GM13977 (cell line): ENCODE measurements around the gene DHRSX.

ENCODE experiments used
- DNase-seq: peaks from one replicate; pipeline ENCODE4 v3.0.0; 2012; ENCODE audit warnings: low spot score
- in situ Hi-C: fragments of 300-500 bp; cut with MboI; formaldehyde crosslinking; loops from one replicate; pipeline ENCODE4 v1.12.0; 2022; ENCODE audit warnings: low sequenced_read_pairs, low pct_unique_long_range_greater_than_20kb, mixed read lengths, inconsistent platforms; ENCODE audit not compliant: unreplicated experiment
- TF ChIP-seq, protein P1 (sequence below): IDR thresholded peaks from 2 replicates; pipeline ENCODE4 v1.5.1; 2012; ENCODE audit warnings: mild to moderate bottlenecking, control low read depth; ENCODE audit not compliant: insufficient read depth; ENCODE audit errors: extremely low read depth, missing control alignments

The DHRSX gene

DNA sequence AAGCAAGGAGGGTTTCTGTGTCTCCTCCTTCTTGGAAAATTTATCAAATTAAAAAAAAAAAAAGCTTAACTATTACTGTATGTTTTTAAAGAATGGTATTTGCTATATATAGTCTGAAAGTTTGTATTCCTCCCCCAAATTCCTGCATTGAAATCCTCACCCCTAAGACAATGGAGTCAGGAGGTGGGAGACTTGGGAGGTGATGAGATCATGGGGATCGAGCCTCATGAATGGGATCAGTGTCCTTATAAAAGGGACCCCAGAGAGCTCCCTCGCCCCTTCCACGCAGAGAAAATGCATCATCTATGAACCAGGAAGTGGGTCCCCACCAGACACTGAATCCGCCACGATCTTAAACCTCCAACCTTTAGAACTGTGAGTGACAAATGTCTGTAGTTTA is 50.1 kb downstream of the DHRSX start:
- TF ChIP-seq, protein P1, sequence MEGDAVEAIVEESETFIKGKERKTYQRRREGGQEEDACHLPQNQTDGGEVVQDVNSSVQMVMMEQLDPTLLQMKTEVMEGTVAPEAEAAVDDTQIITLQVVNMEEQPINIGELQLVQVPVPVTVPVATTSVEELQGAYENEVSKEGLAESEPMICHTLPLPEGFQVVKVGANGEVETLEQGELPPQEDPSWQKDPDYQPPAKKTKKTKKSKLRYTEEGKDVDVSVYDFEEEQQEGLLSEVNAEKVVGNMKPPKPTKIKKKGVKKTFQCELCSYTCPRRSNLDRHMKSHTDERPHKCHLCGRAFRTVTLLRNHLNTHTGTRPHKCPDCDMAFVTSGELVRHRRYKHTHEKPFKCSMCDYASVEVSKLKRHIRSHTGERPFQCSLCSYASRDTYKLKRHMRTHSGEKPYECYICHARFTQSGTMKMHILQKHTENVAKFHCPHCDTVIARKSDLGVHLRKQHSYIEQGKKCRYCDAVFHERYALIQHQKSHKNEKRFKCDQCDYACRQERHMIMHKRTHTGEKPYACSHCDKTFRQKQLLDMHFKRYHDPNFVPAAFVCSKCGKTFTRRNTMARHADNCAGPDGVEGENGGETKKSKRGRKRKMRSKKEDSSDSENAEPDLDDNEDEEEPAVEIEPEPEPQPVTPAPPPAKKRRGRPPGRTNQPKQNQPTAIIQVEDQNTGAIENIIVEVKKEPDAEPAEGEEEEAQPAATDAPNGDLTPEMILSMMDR = no peak
- in situ Hi-C loops = no loop called here
- DNase-seq = no peak

DNA sequence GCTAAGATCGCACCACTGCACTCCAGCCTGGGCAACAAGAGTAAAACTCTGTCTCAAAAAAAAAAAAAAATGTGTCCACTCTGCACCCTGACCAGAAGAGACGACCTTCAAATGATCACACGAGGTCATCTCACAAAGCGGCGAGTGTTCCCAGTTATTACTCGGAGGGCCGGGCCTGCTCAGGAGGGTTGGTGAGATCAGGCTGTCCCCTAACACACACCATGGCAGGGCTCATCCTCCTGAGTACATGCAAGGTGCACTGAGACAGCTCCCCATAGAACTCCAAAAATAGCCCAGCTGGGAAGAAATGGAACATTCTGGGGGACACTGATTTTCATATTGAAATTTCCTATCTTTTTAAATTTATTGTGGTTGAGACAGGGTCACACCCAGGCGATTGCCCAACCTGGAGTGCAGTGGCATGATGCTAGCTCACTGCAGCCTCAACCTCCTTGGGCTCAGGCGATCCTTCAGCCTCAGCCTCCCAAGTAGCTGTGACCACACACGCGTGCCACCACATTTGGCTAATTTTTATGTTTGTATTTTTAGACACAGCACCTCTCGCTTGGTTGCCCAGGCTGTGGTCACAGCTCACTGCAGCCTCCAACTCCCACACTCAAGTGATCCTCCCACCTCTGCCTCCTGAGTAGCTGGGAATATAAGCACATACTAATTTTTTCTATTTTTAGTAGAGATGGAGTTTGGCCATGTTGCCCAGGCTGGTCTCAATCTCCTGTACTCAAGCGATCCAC is 51.5 kb downstream of the DHRSX start:
- TF ChIP-seq, protein P1 = no peak
- in situ Hi-C loops = no loop called here
- no peak for DNase-seq

DNA sequence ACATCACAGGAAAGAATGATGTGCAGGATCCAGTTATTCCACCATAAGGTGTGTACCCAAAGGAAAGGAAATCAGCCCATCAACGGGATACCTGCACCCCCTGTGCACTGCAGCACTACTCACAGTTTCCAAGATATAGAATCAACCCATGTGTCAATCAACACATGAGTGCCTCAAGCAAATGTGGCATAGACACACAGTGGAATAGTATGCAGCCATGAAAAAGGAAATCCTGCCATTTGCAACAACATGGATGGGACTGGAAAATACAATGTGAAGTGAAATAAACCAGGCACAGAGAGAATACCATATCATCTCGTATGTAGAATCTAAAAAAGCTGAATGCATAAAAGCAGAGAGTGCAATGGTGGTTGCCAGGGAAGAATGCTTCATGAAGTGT is 53.3 kb downstream of the DHRSX start:
- in situ Hi-C loops = no loop called here
- TF ChIP-seq, protein P1 = no peak
- no peak for DNase-seq

DNA sequence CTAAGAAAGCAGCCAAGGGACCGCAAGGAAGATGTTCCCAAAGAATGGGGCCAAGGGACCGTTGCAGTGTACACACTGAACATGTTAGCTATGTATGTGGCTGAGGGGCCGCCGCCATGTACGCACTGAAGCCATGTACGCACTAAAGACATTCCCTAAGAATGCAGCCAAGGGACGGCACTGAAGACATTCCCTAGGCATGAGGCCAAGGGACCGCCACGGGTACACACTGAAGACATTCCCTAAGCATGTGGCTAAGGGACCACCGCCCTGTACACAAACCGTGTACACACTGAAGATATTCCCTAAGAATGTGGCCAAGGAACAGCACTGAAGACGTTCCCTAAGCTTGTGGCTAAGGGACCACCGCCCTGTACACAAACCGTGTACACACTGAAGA is 54.0 kb downstream of the DHRSX start:
- TF ChIP-seq, protein P1 = no peak
- DNase-seq = no peak
- in situ Hi-C loops = no loop called here

DNA sequence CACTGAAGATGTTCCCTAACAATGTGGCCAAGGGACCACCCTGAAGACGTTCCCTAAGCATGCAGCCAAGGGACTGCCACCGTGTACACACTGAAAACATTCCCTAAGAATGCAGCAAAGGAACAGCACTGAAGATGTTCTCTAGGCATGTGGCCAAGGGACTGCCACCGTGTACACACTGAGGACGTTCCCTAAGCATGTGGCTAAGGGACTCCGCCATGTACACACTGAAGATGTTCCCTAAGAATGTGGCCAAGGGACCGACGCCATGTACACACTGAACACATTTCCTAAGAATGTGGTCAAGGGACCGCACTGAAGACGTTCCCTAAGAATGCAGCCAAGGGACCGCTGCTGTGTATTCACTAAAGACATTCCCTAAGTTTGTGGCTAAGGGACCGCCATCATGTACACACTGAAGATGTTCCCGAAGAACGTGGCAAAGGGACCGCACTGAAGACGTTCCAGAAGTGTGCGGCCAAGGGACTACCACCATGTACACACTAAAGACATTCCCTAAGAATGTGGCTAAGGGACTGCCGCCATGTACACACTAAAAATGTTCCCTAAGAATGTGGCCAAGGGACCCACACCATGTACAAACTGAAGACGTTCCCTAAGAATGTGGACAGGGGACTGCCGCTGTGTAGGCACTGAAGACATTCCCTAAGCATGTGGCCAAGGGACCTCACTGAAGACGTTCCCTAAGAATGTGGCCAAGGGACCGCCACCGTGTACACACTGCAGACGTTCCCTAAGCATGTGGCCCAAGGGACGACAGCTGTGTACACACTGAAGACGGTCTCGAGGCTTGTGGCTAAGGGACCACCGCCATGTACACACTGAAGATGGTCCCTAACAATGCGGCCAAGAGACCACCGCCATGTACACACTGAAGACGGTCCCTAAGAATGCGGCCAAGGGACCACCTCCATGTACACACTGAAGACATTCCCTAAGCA is 54.8 kb downstream of the DHRSX start:
- DNase-seq = no peak
- TF ChIP-seq, protein P1 = no peak
- in situ Hi-C loops = no loop called here

DNA sequence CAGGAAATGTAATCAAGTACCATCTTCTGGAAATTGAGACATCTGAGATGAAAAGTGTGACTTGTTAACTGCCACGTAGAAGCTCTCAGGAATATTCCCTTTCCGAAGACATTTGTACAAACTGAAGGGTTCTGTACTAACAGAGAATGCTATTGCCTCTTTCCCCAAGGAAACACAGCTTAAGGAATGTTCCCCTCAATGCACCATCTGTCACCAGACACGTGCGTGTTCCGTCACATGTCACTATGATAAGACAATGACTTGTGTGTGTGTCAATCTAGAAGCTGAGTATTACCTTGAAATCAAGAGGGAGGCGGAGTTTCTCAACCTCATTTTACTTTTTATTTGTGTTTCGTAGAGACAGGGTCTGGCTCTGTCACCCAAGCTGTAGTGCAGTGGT is 58.1 kb downstream of the DHRSX start:
- TF ChIP-seq, protein P1 = no peak
- in situ Hi-C loops = no loop called here
- DNase-seq = no peak
